ENCODE results near the gene SLC6A5.

The SLC6A5 gene

GRCh38 chr11:20626279-20626678 is 26.9 kb downstream of the SLC6A5 start:
- DNase-seq, result no peak

GRCh38 chr11:20627026-20627425 is 27.6 kb downstream of the SLC6A5 start:
- no peak for DNase-seq

GRCh38 chr11:20627701-20628100 is 28.3 kb downstream of the SLC6A5 start:
- no peak for DNase-seq

- DNase-seq, result no peak
Observed at GRCh38 chr11:20631519-20632168, 32.2 kb downstream of the SLC6A5 start.

- DNase-seq, result no peak
Observed at GRCh38 chr11:20632169-20632532, 32.7 kb downstream of the SLC6A5 start.

- no peak for DNase-seq
Observed at GRCh38 chr11:20634044-20634443, 34.6 kb downstream of the SLC6A5 start.

GRCh38 chr11:20634781-20635180 is 35.4 kb downstream of the SLC6A5 start:
- DNase-seq, result no peak

GRCh38 chr11:20638074-20638473 is 38.7 kb downstream of the SLC6A5 start:
- DNase-seq, result no peak

GRCh38 chr11:20639688-20640087 is 40.3 kb downstream of the SLC6A5 start:
- DNase-seq, result no peak

GRCh38 chr11:20640401-20640800 is 41.0 kb downstream of the SLC6A5 start:
- DNase-seq, result no peak

GRCh38 chr11:20644360-20644759 is 45.0 kb downstream of the SLC6A5 start:
- no peak for DNase-seq

- DNase-seq, result peak; percentile 77
Observed at GRCh38 chr11:20647976-20648565, 48.7 kb downstream of the SLC6A5 start.

GRCh38 chr11:20652150-20652806 is 52.9 kb downstream of the SLC6A5 start:
- DNase-seq, result no peak

GRCh38 chr11:20654038-20654437 is 54.6 kb downstream of the SLC6A5 start:
- no peak for DNase-seq

GRCh38 chr11:20656901-20657300 is 57.5 kb downstream of the SLC6A5 start:
- DNase-seq, result no peak

- no peak for DNase-seq
Observed at GRCh38 chr11:20658135-20658534, 58.7 kb downstream of the SLC6A5 start.

- DNase-seq, result no peak
Observed at GRCh38 chr11:20661445-20661844, 62.0 kb downstream of the SLC6A5 start.

GRCh38 chr11:20661850-20662249 is 62.4 kb downstream of the SLC6A5 start:
- no peak for DNase-seq

- DNase-seq, result no peak
Observed at GRCh38 chr11:20668131-20668809, 68.9 kb downstream of the SLC6A5 start.

GRCh38 chr11:20668844-20669819 is 69.7 kb downstream of the SLC6A5 start, which contains the start of gene NELL1:
Gene NELL1, plus strand, starts transcription at chr11:20669586.
- DNase-seq, result no peak

GRCh38 chr11:20669820-20670684 is 70.6 kb downstream of the SLC6A5 start:
- no peak for DNase-seq
